Measurements from ENCODE around the gene CDHR2.
"Not testable (repeated sequence)": the region's sequence is repeated elsewhere in the genome, so short reads cannot be mapped to it uniquely, and the experiment has no call there.

CDHR2 gene

GRCh38 chr5:176596689-176597416, 47.7 kb downstream of the CDHR2 start:
- no peak for DNase-seq (ENCODE audit: extremely low read depth, low read depth)
- TF ChIP-seq CTCF (IDR thresholded peaks at IDR 0.05; ENCODE audit: low read depth, low read length): no peak; the same call in none of the 2 replicates

- no peak for DNase-seq (ENCODE audit: extremely low read depth, low read depth)
- no peak for TF ChIP-seq CTCF (IDR thresholded peaks at IDR 0.05; ENCODE audit: low read depth, low read length)
Observed at GRCh38 chr5:176597417-176598389, 48.6 kb downstream of the CDHR2 start.

GRCh38 chr5:176599749-176600430, 50.7 kb downstream of the CDHR2 start:
- DNase-seq (ENCODE audit: extremely low read depth, low read depth): not testable (repeated sequence)

DNA sequence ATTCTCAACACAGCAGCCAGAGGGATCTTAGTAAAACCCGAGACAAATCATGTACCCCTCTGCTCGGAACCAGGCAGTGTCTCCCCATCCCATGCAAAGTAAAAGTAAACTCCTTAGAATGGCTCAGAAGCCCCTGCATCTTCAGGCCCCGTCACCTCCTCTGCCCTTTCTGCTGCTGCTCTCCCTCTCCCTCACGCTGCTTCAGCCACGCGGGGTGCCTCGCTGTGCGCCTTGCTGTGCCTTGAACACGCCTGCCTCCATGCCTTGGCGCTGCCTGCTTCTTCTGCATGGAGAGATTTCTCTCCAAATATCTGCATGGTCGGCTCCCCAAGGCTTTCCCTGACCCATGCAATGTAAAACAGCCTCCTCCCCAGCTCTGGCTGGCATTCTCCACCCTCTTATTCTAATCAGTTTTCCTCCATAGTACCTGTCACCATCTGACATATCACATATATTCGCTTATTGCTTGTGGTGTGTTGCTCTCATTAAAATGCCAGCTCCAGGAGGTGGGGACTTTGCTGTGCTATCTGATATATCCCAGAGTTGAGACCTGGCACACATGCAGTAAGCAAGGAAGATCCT, 52.9 kb downstream of the CDHR2 start:
- no peak for TF ChIP-seq CTCF (IDR thresholded peaks at IDR 0.05; ENCODE audit: low read depth, low read length)
- DNase-seq (ENCODE audit: extremely low read depth, low read depth): no peak

DNA sequence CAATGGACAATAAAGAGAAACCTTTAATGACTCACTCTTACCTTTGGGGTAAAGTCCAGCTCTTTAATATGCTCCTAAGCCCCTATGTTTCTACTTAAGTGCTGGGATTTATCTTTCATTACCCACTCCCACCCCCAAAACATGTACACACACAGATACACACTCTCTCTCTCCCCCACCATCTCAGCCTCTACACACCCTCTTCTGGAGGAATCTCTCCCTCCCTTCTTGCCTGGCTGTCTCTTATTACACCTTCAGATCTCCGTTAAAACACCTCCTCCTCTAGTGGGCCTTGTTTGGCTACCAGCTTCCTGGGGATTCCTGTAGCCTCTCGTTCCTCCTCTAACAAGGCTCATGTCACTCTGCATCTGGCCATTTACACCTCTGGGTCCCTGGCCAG, 53.9 kb downstream of the CDHR2 start:
- no peak for TF ChIP-seq CTCF (IDR thresholded peaks at IDR 0.05; ENCODE audit: low read depth, low read length)
- DNase-seq (ENCODE audit: extremely low read depth, low read depth): no peak

GRCh38 chr5:176606032-176606431, 56.9 kb downstream of the CDHR2 start:
- TF ChIP-seq CTCF (IDR thresholded peaks at IDR 0.05; ENCODE audit: low read depth, low read length): no peak
- no peak for DNase-seq (ENCODE audit: extremely low read depth, low read depth)

DNA sequence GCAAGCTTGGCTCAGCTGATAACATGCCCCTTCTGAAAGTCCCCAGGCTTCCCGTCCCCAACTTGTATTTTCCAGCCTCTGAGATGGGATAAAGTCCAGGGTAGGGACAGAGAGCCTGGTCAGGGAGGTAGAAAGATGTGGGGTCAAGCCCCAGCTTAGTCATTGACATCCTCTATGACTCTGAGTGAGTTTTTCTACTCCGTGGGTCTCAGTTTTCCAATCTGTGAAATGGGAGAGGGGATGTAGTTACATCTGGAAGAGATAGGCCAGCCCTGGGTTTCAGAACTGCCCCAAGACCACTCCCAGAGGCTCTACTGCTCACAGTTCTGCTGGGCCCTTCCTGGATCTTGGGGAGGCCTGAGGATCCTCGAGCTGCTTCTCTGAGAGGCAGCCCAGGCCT, 57.7 kb downstream of the CDHR2 start:
- DNase-seq (ENCODE audit: extremely low read depth, low read depth): no peak
- no peak for TF ChIP-seq CTCF (IDR thresholded peaks at IDR 0.05; ENCODE audit: low read depth, low read length)
